Adipocyte (in vitro differentiated cells): Measurements from ENCODE around the gene CCDC40.

Experiments
- DNase-seq: peaks from one replicate; pipeline ENCODE4 v3.0.0-alpha.2; 2015; ENCODE audit warnings: low read depth
- H3K27me3 ChIP-seq: replicated peaks from 2 replicates; pipeline ENCODE4 v1.7.0; 2013; ENCODE audit warnings: mild to moderate bottlenecking, low read length, moderate library complexity; ENCODE audit not compliant: control insufficient read depth, insufficient read depth
- H3K36me3 ChIP-seq: 2 replicates; pipeline ENCODE4 v1.7.0; 2013; ENCODE audit warnings: low read length, mild to moderate bottlenecking, moderate library complexity; ENCODE audit not compliant: control insufficient read depth, insufficient read depth, severe bottlenecking
- H3K4me1 ChIP-seq: 2 replicates; pipeline ENCODE4 v1.7.0; 2013; ENCODE audit warnings: mild to moderate bottlenecking, low read length, moderate library complexity; ENCODE audit not compliant: control insufficient read depth, insufficient read depth
- H3K4me3 ChIP-seq: 2 replicates; pipeline ENCODE4 v1.7.0; 2013; ENCODE audit warnings: mild to moderate bottlenecking, low read length, moderate library complexity
- H3K9ac ChIP-seq: 2 replicates; pipeline ENCODE4 v1.7.0; 2013; ENCODE audit warnings: mild to moderate bottlenecking, low read length, moderate library complexity
- H3K9me3 ChIP-seq: 2 replicates; pipeline ENCODE4 v1.7.0; 2013; ENCODE audit warnings: mild to moderate bottlenecking, low read length, moderate library complexity; ENCODE audit not compliant: control insufficient read depth

CCDC40 gene

DNA sequence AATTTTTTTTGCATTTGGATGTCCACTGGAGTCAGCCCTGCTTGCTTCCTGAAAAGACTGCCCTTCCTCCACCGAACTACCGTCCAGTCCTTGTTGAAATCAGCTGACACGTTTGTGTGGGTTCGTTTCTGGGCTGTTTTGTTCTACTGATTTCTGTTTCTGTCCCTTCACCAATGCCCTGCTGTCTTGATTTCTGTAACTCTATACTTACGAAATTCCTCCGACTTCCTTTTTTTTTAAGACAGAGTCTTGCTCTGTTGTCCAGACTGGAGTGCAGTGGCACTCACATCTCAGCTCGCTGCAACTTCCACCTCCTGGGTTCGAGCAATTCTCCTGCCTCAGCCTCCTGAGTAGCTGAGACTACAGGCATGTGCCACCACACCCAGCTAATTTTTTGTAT is 56.5 kb downstream of the CCDC40 start:
- Histone ChIP-seq H3K4me1 (no peaks in the 10 kb centered on the region), H3K4me3 (no peak overlapping the region), H3K27me3 (peaks cover 5% of the 10 kb centered on the region), H3K9ac (no peak overlapping the region), H3K36me3 (no peaks in the 10 kb centered on the region), H3K9me3 (no peaks in the 10 kb centered on the region)
- peak; percentile 21 for DNase-seq

- no peak for DNase-seq
- Histone ChIP-seq H3K9ac (no peak overlapping the region), H3K4me1 (no peaks in the 10 kb centered on the region), H3K4me3 (no peak overlapping the region), H3K9me3 (no peaks in the 10 kb centered on the region), H3K36me3 (no peaks in the 10 kb centered on the region), H3K27me3 (peaks cover 5% of the 10 kb centered on the region)
Observed at GRCh38 chr17:80095038-80095843, 58.8 kb downstream of the CCDC40 start.

GRCh38 chr17:80095844-80096475 is 59.5 kb downstream of the CCDC40 start:
- Histone ChIP-seq H3K4me1 (peaks cover 6% of the 10 kb centered on the region), H3K27me3 (peaks cover 5% of the 10 kb centered on the region), H3K36me3 (no peaks in the 10 kb centered on the region), H3K9ac (no peak overlapping the region), H3K4me3 (no peak overlapping the region), H3K9me3 (no peaks in the 10 kb centered on the region)
- no peak for DNase-seq

DNA sequence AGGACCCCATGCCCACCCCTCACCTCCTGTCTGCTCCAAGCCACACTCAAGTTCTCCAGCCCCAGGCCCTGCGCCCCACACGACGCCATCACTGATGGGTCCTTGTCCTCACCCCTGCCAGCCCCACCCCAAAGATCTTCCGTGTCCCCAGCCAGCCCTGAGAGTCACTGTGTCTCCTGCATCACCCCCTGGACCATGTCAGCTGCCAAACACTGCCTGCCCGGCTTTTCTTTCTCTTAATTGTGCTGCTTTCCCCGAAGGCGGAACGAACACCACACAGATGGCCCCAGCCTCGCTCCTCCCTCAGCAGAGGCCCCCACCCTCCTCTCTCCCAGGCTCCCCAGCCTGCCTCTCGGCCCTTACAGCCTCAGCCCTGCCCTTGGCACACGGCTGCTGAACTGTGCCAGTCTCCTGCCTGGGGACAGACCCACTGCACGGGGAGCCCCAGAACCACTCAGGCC is 60.1 kb downstream of the CCDC40 start:
- DNase-seq: peak; percentile 10
- Histone ChIP-seq H3K36me3 (no peaks in the 10 kb centered on the region), H3K9me3 (no peaks in the 10 kb centered on the region), H3K27me3 (peaks cover 5% of the 10 kb centered on the region), H3K9ac (no peak overlapping the region), H3K4me3 (no peak overlapping the region), H3K4me1 (peaks cover 6% of the 10 kb centered on the region)

DNA sequence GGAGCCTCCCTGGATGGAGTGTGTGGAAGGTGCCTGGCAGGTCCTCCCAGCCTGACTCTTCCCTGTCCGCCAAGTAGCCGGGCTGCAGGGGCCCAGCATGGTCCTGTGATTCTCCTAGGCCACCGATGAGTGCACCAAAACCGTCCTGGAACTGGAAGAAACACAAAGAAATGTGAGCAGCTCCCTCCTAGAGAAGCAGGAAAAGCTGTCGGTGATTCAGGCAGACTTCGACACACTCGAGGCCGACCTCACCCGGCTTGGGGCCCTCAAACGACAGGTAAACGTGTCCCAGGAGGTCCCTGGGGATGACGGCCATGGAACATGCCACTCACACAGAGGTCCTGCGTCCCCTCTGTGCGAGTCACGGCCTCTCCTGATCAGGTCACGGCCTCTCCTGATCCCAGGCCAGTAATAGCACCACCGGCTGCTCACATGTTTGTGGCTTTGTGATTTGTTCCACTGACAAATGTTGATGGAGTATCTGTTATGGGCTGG is 60.7 kb downstream of the CCDC40 start:
- H3K4me1 ChIP-seq: peaks cover 11% of the 10 kb centered on the region
- H3K27me3 ChIP-seq: peaks cover 5% of the 10 kb centered on the region
- H3K36me3 ChIP-seq: no peaks in the 10 kb centered on the region
- no peaks in the 10 kb centered on the region for H3K9me3 ChIP-seq
- H3K9ac ChIP-seq: no peak overlapping the region
- no peak for DNase-seq
- no peak overlapping the region for H3K4me3 ChIP-seq

- Histone ChIP-seq H3K9me3 (no peaks in the 10 kb centered on the region), H3K9ac (no peak overlapping the region), H3K36me3 (no peaks in the 10 kb centered on the region), H3K4me1 (peaks cover 14% of the 10 kb centered on the region), H3K4me3 (no peak overlapping the region), H3K27me3 (peaks cover 5% of the 10 kb centered on the region)
- no peak for DNase-seq
Observed at GRCh38 chr17:80097844-80098691, 61.6 kb downstream of the CCDC40 start.

GRCh38 chr17:80099291-80100034 is 63.0 kb downstream of the CCDC40 start:
- no peak for DNase-seq
- Histone ChIP-seq H3K27me3 (peaks cover 5% of the 10 kb centered on the region), H3K9me3 (no peaks in the 10 kb centered on the region), H3K36me3 (no peaks in the 10 kb centered on the region), H3K4me1 (peaks cover 14% of the 10 kb centered on the region), H3K4me3 (no peak overlapping the region), H3K9ac (no peak overlapping the region)

- no peaks in the 10 kb centered on the region for H3K36me3 ChIP-seq
- no peak overlapping the region for H3K4me3 ChIP-seq
- H3K4me1 ChIP-seq: peaks cover 14% of the 10 kb centered on the region
- H3K27me3 ChIP-seq: peaks cover 5% of the 10 kb centered on the region
- H3K9me3 ChIP-seq: no peaks in the 10 kb centered on the region
- no peak overlapping the region for H3K9ac ChIP-seq
- no peak for DNase-seq
Observed at GRCh38 chr17:80100035-80100323, 63.5 kb downstream of the CCDC40 start.

DNA sequence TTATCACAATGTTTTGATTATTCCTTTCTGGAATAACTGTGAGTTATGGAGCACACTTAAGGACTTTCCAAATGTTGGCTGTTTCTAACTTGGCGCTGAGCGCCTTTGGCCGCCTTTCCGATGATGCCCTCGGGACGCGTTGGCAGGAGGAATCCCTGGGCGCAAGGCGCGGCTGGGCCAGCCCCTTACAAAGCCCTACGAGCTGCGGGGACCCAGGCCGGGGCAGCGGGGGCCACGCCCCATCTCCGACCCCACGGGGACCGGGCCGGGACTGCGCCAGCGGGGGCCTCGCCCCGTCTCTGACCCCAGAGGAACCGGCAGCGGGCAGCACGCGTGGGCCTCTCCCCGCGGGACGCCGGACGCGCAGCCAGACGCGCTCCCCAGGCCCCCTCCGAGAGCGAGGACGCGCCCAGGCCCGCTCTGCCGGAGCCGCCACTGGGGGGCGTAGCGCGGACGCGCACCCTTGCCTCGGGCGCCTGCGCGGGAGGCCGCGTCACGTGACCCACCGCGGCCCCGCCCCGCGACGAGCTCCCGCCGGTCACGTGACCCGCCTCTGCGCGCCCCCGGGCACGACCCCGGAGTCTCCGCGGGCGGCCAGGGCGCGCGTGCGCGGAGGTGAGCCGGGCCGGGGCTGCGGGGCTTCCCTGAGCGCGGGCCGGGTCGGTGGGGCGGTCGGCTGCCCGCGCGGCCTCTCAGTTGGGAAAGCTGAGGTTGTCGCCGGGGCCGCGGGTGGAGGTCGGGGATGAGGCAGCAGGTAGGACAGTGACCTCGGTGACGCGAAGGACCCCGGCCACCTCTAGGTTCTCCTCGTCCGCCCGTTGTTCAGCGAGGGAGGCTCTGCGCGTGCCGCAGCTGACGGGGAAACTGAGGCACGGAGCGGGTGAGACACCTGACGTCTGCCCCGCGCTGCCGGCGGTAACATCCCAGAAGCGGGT is 64.8 kb downstream of the CCDC40 start, which contains the start of gene GAA:
TSS of gene GAA (plus strand) at position 571 of the 935 bp plus-strand sequence. CDS start 3,006 bp downstream, outside the sequence.
- peaks cover 14% of the 10 kb centered on the region for H3K4me1 ChIP-seq

More for the DNA sequence above, 64.8 kb downstream of the CCDC40 start, which contains the start of gene GAA:
- Histone ChIP-seq H3K9ac (peak within 1 kb of the TSS; percentile 97), H3K27me3 (peaks cover 5% of the 10 kb centered on the region), H3K36me3 (no peaks in the 10 kb centered on the region), H3K9me3 (no peaks in the 10 kb centered on the region), H3K4me3 (peak within 1 kb of the TSS; percentile 99)
- DNase-seq: peak; percentile 95
